GM12874 (cell line): ENCODE measurements around the gene BCLAF3.

Experiments used
- TF ChIP-seq, protein P1 (sequence below): IDR thresholded peaks from 2 replicates; pipeline ENCODE4 v1.5.1; 2011; ENCODE audit warnings: low read depth, mild to moderate bottlenecking, control low read depth, low read length, moderate library complexity; ENCODE audit not compliant: insufficient read depth

Gene BCLAF3

DNA sequence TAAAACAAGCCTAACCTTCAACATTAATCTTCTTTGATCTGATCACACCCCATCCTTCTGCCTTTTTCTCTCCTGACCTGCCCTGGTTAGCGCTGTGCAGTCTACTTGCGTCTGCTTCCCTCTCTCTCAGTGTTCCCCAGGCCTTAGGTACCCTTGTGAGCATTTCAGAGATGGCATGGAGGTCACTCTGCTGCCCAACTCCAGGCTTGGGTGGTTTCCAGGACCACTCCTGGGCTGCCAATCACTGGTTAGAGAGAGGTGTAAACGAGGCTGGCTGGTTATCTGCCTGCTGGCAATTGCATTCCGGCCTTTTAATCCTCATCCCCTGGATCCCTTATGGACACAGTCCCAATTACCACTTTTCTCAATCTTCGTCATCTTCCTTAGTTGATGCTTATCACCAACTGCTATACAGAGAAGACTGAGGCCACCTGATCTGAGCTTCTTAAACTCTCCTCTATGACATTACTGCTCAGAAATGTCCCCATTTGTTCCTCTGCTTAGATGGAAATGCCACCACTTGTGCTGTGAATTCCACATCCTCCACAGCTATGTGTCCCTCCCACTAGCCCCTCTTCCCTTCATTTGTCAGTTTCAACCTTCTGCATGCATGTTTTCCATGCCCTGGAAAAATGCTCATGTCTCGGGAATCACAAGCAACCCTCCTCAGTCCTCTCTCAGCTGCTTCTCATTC is 29.0 kb upstream of the BCLAF3 start:
- TF ChIP-seq, protein P1, sequence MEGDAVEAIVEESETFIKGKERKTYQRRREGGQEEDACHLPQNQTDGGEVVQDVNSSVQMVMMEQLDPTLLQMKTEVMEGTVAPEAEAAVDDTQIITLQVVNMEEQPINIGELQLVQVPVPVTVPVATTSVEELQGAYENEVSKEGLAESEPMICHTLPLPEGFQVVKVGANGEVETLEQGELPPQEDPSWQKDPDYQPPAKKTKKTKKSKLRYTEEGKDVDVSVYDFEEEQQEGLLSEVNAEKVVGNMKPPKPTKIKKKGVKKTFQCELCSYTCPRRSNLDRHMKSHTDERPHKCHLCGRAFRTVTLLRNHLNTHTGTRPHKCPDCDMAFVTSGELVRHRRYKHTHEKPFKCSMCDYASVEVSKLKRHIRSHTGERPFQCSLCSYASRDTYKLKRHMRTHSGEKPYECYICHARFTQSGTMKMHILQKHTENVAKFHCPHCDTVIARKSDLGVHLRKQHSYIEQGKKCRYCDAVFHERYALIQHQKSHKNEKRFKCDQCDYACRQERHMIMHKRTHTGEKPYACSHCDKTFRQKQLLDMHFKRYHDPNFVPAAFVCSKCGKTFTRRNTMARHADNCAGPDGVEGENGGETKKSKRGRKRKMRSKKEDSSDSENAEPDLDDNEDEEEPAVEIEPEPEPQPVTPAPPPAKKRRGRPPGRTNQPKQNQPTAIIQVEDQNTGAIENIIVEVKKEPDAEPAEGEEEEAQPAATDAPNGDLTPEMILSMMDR, result no peak

DNA sequence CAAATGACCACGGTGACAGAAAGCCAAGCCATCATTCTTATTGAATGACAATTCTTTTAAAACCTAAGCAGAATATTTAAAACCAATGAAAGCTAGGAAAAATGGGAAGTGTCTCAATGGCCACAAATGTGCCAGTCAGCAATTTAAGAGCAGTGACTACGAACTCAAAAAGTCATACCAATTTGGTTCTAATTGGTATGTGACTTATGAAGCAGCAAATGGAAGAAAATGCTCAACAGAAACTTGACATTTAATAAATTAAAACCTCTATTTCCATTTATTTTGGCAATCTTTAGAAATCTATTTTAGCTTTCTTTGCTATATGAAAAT is 25.7 kb upstream of the BCLAF3 start:
- TF ChIP-seq, protein P1, result no peak

DNA sequence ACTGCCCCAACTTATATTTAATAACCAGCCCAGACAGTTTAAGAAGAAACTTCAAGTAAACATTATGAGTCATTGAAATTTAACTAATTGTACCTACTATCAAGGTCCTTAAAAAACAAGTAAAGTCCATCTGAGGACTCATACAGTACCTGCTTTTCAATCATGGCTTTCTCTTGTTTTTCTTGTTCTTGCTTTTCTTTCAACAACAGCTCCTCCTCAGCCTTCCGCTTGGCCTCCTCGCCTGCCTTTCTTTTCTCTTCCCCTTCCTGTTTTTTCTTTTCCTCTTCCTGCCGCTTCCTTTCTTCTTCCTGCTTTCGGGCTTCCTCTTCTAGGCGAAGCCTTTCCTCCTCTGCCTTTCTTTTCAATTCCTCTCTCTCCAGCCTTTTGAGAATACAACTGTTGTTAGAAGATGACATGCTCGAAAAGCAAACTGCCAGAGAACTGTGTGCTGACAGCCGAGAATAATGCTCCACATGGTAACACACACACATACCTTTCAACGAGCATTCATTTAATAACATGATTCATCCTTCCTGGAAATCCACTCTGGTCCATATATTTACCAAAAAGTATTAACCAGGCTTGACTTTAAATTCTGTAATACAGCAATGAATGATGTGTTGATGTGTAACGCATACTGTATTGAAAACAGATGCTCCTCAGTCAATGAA is 25.2 kb upstream of the BCLAF3 start:
- TF ChIP-seq, protein P1, result no peak

GRCh38 chrX:20015422-20015821 is 24.6 kb upstream of the BCLAF3 start:
- TF ChIP-seq, protein P1, result no peak

DNA sequence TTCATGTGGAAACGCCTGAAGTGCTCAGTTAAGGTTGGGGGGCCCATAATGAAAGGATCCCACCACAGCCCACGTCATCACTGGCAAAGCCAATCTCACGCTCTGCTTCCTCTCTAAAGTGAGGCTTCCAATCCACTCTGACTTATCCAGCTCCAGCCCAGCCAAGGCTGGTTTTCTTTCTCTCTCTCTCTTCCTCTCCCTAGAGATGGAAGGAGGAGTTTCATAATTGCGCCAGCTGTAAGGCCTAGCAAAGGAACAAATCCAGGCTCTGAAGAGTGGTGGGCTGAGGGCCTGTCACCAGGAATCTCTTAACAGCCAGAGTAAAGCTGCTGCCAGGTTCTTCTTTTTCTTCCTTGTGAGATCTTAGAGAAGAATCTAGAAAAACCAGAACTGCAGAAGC is 20.7 kb upstream of the BCLAF3 start:
- TF ChIP-seq, protein P1, result no peak

- TF ChIP-seq, protein P1, result no peak
Measured at GRCh38 chrX:20007962-20008622, 17.2 kb upstream of the BCLAF3 start.

GRCh38 chrX:20005883-20006282 is 15.0 kb upstream of the BCLAF3 start:
- TF ChIP-seq, protein P1, result no peak
